NCI-H187 treated with DMSO at 0.1 percent for 48 hours (cell line): Measurements from ENCODE around the gene TEX48.

Experiments used
- DNase-seq: peaks from one replicate; lab custom pipeline; 2025; lab: John Stamatoyannopoulos, UW

TEX48 gene

DNA sequence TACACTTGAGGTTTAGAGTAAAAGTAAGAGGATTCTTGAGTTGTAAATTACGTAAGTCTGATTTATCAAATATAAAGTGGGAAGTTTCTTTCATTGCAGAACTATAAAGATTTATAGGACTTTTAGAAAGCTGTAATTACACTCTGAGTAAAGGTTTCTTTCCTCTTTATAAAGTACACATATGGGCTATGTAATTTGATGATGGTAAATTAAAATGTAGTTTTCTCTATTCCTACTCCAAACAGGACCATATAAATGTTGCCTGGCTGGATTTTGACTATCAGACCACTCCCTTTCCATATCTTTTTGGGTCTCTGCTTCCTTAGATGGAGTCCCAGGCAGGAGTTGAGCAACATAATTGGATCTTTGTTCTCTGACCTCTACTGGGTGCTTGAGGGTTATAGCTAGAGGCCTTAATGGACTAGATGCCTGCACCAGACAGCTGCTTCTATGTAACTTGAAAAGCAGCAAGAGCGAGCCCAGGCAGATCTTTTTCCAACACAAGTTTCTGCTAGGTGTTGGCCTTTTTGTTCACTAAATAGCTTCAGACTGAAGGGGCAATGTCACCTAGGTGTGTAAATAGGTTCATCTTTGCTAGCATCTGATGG is 11.4 kb upstream of the TEX48 start:
- no peak for DNase-seq

GRCh38 chr9:114691956-114692295 is 9.9 kb upstream of the TEX48 start:
- no peak for DNase-seq

DNA sequence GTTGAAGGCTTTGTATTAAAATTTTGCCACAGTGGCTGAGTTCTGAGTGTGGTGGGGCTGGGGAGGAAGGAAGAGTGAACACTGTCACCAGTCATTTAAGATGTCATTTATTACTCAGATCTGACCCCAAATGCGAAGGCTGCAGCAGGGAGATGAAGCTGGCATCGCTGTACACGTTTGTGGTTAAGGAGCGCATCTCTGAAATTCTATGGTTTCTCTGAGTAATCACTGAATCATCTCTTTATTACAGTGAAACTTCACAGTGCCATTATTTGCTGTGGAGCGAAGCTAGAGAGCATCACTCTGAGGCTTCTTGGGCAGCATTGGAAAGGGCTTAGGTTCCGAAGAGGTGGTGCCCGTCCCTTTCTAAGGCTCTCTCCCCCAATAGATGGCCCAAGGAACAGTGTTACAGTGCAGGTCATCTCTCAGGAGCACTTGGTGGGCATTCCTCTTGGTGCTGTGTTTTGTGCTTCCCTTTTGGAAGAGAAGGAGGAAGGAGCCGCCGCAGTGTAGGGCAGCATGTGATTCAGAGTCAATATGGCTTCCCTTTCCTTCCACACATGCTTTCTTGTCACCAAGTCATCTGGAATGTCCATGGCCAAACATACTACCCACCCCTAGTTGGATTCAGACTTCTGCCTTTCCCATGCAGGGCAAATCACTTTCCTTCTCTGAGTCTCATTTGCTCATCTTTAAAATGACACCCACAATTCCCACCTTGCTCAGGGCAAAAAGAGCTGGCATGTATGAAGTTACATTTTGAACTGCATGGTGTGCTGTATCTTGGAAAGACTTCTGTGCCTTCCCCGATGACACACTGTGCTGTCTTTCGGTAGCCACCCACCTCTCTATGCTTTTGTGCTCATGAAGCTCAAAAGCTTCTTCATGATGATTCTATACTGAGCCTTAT is 9.3 kb upstream of the TEX48 start:
- DNase-seq, result no peak

- no peak for DNase-seq
Observed at GRCh38 chr9:114690308-114690707, 8.3 kb upstream of the TEX48 start.

DNA sequence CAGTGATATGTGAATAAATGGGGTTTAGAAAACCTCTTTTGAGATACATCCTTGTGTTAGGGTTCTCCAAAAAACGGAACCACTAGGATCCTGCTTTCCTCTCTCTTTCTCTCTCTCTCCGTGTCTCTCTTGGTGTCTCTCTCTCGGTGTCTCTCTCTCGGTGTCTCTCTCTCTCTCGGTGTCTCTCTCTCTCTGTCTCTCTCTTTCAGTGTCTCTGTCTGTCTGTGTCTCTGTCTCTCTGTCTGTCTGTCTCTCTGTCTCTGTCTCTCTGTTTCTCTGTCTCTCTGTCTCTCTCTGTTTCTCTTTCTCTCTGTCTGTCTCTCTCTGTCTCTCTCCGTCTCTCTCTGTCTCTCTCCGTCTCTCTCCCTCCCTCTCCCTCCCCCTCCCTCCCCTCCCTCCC is 7.8 kb upstream of the TEX48 start:
- DNase-seq, result no peak

GRCh38 chr9:114688909-114689610 is 7.1 kb upstream of the TEX48 start:
- DNase-seq, result no peak

- no peak for DNase-seq
Observed at GRCh38 chr9:114688379-114688778, 6.4 kb upstream of the TEX48 start.

- no peak for DNase-seq
Observed at GRCh38 chr9:114687034-114687433, 5.0 kb upstream of the TEX48 start.

GRCh38 chr9:114685951-114686350 is 4.0 kb upstream of the TEX48 start:
- DNase-seq, result no peak

DNA sequence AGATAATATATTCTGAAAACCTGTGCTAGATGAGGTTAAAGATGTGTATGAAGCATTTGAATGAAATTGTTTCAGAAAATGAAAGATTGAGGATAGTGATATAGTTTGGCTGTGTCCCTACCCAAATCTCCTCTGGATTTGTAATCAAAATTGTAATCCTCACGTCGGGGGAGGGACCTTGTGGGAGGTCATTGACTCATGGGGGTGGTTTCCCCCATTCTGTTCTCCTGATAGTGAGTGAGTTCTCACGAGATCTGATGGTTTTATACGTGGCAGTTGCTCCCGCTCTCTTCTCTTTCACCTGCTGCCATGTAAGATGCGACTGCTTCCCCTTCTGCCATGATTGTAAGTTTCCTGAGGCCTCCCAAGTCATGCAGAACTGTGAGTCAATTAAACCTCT is 2.0 kb upstream of the TEX48 start:
- no peak for DNase-seq

DNA sequence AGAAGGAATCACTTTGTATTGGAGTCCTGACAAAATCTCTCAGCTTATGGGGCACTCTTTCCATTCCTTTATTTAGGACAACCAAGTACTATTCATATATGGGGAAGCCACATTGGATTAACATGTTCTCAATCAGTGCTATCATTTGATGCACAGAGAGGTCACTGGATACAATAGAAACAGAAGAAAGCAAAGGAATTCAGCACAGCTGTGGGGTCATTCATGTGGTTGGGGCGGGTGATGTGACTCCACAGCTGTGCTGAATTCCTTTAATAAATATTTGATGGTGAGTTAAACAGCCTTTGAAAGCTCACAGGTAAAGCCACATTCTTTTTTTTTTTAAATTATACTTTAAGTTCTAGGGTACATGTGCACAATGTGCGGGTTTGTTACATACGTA is 854 bp upstream of the TEX48 start:
- DNase-seq, result no peak

DNA sequence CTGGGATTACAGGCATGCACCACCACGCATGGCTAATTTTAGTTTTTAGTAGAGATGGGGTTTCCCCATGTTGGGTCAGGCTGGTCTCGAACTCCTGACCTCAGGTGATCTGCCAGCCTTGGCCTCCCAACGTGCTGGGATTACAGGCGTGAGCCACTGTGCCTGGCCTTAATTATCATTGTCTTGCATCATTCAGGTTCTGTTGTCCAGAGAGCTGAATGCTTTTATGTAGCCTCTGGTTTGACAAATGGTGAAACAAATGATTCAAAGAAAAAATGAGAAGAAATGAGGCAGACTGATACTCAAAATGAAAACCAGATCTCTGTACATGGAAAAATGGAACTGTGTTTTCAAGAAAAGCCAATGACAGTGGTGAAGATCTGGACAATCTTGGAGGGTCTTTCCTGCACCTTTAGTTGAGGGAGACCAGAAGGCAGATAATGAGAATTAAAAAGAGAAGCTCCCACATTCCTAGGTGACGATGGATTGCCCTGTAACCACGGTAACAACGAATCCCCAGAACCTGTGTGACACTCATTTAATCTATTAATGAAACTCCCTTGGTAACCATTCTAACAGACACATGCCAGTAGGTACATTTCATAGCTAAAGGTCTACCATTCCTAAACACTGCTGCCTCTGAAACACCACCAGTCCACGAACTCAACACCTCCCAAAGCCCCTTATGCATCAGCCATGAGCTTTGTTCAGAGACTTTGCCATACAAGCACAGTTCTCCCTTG is 1.6 kb downstream of the TEX48 start:
- no peak for DNase-seq

DNA sequence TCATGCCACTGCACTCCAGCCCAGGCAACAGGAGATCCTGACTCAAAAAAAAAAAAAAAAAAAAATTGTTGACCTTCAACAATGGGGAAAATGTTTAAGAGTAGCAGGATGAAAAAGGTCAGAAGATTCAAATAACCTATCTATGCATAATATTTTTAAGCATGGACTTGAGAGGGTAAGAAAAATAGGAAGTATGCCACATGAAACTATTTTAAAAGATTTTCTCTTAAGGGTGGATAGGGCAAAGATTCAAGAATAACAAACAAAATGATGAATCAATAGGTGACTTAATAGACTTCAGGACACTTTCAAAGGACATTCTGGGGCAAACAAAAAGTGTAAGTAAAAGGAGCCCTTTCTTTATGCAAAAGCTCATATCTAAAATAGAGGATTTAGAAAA is 3.2 kb downstream of the TEX48 start:
- no peak for DNase-seq

DNA sequence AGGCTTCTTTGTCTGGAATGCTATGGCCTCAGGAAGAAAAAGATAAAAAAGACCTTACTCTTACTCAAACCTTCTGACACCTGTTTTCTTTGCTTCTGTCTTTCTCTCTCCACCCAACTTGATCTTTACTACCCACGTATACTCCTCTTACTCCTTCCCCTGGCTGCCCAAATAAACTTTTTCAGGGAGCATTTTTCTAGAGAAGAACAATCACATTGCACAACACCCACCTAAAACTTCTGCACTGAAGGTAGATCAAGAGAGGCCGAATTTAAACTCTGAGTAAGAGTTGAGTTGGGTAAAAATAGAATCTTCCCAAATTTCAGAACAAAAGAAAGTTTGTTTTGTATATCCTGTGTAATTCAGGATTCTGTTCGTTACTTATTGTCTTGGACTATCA is 3.9 kb downstream of the TEX48 start:
- DNase-seq, result no peak

GRCh38 chr9:114677418-114677817 is 4.6 kb downstream of the TEX48 start:
- DNase-seq, result peak; percentile 63

GRCh38 chr9:114676901-114677300 is 5.1 kb downstream of the TEX48 start:
- no peak for DNase-seq

- no peak for DNase-seq
Observed at GRCh38 chr9:114674798-114675540, 7.0 kb downstream of the TEX48 start.

GRCh38 chr9:114674076-114674797 is 7.8 kb downstream of the TEX48 start:
- DNase-seq, result no peak

GRCh38 chr9:114671605-114672004 is 10.4 kb downstream of the TEX48 start:
- no peak for DNase-seq

GRCh38 chr9:114669961-114670360 is 12.0 kb downstream of the TEX48 start:
- DNase-seq, result no peak

GRCh38 chr9:114668146-114668545 is 13.8 kb downstream of the TEX48 start:
- no peak for DNase-seq
